ENCODE data around the gene NDUFAF3. TPM values are rescaled to one million over a fixed set of nuclear protein-coding genes. Genes with fewer than 3 reads are reported as not detected.

Gene NDUFAF3
- total and polyA plus RNA-seq, 2 experiments from 2014 or later, result 49.9 to 118 TPM

- DNase-seq (ENCODE audit: low spot score) (no peak), ATAC-seq (no peak)
- 0 out of 2 replicates have a peak, but pooled peaks cover 15% of the 10 kb centered on the region for H3F3A ChIP-seq (replicated peaks; ENCODE audit: low read depth)
- H3K27ac ChIP-seq (ENCODE audit: low read depth), result no peak overlapping the region
- no peaks in the 10 kb centered on the region for H3K4me1 ChIP-seq (ENCODE audit: insufficient read depth)
- peaks cover 19% of the 10 kb centered on the region for H3K27me3 Mint-ChIP-seq (ENCODE audit: insufficient read depth, low read depth, poor library complexity)
- no peak overlapping the region for H3K4me3 Mint-ChIP-seq
- H3K36me3 Mint-ChIP-seq (ENCODE audit: low read depth), result peaks cover 72% of the 10 kb centered on the region
- no peaks in the 10 kb centered on the region for H3K9me2 ChIP-seq (ENCODE audit: insufficient read depth)
- no peak overlapping the region for H3K4me2 ChIP-seq
- H3K4me1 Mint-ChIP-seq, result no peaks in the 10 kb centered on the region; the same call in 2 of the 3 replicates
- no peak for TF ChIP-seq CREB1 (CRISPR knock-in tag; IDR thresholded peaks at IDR 0.05; ENCODE audit: low read depth)
- no peak for TF ChIP-seq REST (IDR thresholded peaks at IDR 0.05; ENCODE audit: unreplicated experiment)
- TF ChIP-seq JUNB (IDR thresholded peaks at IDR 0.05; ENCODE audit: unreplicated experiment), result no peak
- TF ChIP-seq POLR2AphosphoS5 (IDR thresholded peaks at IDR 0.05; ENCODE audit: low read depth), result no peak
- TF ChIP-seq ETS1 (IDR thresholded peaks at IDR 0.05), result no peak
- TF ChIP-seq EZH2phosphoT487 (IDR thresholded peaks at IDR 0.05; ENCODE audit: unreplicated experiment), result no peak
- no peak for TF ChIP-seq ZNF114 (CRISPR knock-in tag; IDR thresholded peaks at IDR 0.05)
- TF ChIP-seq ZNF331 (CRISPR knock-in tag; IDR thresholded peaks at IDR 0.05; ENCODE audit: low read depth), result no peak
- TF ChIP-seq ZNF462 (CRISPR knock-in tag; IDR thresholded peaks at IDR 0.05), result no peak
- no peak for TF ChIP-seq STAT1 (IDR thresholded peaks at IDR 0.05; ENCODE audit: unreplicated experiment)
- TF ChIP-seq NANOG (IDR thresholded peaks at IDR 0.05; ENCODE audit: borderline replicate concordance), result no peak
- TF ChIP-seq CTCF (conservative IDR thresholded peaks at IDR 0.05; ENCODE audit: low read depth in 2 of 2), result no peak
- TF ChIP-seq EZH2 (IDR thresholded peaks at IDR 0.05; ENCODE audit: low read depth, unreplicated experiment), result no peak
- no peak overlapping the region for H3K4me3 ChIP-seq
- no peaks in the 10 kb centered on the region for H3K9me3 Mint-ChIP-seq
- H2AFZ ChIP-seq, result no peak overlapping the region
- H3K79me2 ChIP-seq (replicated peaks; ENCODE audit: insufficient read depth), result no peaks in the 10 kb centered on the region; the same call in 1 of the 2 replicates
- H4K20me1 ChIP-seq (replicated peaks; ENCODE audit: insufficient read depth), result peaks cover 26% of the 10 kb centered on the region
- H3K36me3 ChIP-seq (ENCODE audit: insufficient read depth), result peaks cover 26% of the 10 kb centered on the region
- H3K27me3 ChIP-seq (ENCODE audit: insufficient read depth), result no peaks in the 10 kb centered on the region
- H3K27ac Mint-ChIP-seq, result no peak overlapping the region
Observed at GRCh38 chr3:48982016-48982415, 39.9 kb upstream of the NDUFAF3 start.
